ENCODE results near the gene FCHSD1.

The FCHSD1 gene

DNA sequence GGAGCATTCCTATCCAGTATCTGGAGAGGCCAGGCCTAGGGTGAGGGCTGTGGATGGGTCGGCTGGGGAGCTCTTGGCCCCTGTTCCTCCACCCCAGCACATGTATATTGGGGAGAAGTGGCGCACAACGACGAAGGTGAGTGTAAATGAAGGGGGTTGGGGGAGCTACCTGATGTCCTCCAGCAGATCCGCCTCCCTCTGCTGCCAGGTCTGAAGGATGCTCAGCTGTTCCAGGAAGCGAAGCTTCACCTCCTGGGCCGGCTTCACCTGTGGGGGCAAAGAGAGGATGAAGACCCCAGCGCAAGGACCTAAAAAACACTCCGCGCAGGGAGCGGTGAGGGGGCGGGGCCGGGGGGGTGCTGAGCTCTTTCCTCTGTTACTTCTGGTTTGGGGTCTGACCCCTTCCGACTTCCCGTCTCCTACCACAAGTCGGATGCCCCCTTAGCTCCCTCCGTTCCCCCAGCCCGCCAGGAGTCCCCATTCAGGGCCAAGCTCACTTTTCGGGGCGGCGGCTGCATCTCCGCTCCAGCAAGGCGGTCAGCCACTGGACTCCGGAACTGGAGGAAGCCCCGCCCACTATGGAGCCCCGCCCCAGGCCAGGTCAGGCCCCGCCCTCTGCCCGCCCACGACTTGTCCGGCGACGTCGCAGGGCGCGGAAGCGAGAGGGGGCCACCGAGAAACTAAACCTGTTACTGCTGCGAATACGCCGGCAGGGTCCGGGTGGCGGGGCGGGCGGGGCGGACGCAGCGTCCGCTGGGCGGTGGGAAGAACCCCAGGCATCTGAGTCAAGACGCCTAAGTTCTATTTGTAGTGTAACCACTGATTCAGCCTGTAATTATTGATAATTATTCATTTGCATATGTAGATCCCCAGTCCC lies at the start of gene FCHSD1:
Gene FCHSD1 (minus strand): TSS at position 568 of the 877 bp plus-strand sequence. CDS start 50 bp downstream, at position 518.
- DNase-seq (ENCODE audit: low read depth) = peak; percentile 72
- peak within 1 kb of the TSS; percentile 68 for H3K4me3 ChIP-seq (ENCODE audit: control insufficient read depth, low read depth, low read length)
- no peak for TF ChIP-seq CTCF (conservative IDR thresholded peaks at IDR 0.05; ENCODE audit: control insufficient read depth, insufficient read depth, low read depth, low read length)

GRCh38 chr5:141697586-141697985 lies 46.4 kb upstream of the FCHSD1 start:
- no peak for TF ChIP-seq CTCF (conservative IDR thresholded peaks at IDR 0.05; ENCODE audit: control insufficient read depth, insufficient read depth, low read depth, low read length)
- no peak for DNase-seq (ENCODE audit: low read depth)
- no peak overlapping the region for H3K4me3 ChIP-seq (ENCODE audit: control insufficient read depth, low read depth, low read length)

DNA sequence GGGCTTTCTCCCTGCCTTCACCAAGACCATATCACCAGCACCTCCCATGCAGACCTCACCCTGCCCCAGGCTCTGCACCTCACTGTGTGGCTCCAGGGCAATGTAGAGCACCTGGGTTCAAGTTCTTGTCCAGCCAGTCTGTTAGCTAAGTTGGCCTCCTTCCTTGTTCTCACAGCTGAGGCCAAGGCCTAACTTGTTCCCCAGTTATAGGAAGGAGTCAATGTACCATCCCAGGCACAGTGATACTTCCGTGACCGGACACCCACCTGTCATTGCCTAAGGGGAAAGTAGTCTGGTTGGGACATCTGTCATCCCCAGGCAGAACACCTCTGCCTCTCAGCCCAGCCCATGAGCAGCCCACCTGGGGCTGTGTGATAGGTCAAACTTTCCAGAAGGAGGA lies 45.2 kb upstream of the FCHSD1 start:
- no peak for TF ChIP-seq CTCF (conservative IDR thresholded peaks at IDR 0.05; ENCODE audit: control insufficient read depth, insufficient read depth, low read depth, low read length)
- H3K4me3 ChIP-seq (ENCODE audit: control insufficient read depth, low read depth, low read length) = no peak overlapping the region
- no peak for DNase-seq (ENCODE audit: low read depth)

GRCh38 chr5:141695627-141696215 lies 44.5 kb upstream of the FCHSD1 start:
- no peak for TF ChIP-seq CTCF (conservative IDR thresholded peaks at IDR 0.05; ENCODE audit: control insufficient read depth, insufficient read depth, low read depth, low read length)
- no peak for DNase-seq (ENCODE audit: low read depth)
- no peak overlapping the region for H3K4me3 ChIP-seq (ENCODE audit: control insufficient read depth, low read depth, low read length)

DNA sequence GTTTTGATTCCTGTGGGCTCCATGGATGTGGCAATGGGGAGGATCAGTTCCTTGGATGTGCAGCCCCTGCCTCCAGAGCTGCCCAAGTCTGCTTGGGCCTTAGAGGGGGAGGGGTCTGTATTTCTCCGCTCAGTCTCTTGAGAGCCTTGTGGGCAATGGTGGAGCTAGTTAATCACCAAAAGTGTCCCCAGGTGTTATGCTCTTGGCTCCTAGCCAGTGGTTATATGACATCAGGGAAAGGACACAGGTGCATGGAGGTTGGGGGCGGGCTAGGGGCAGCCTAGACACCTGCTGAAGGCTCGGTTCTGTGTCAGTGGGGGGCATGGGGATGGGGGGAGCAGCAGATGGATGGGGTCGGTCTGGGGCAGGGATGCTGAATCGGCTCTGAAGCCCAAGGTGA lies 43.3 kb upstream of the FCHSD1 start:
- H3K4me3 ChIP-seq (ENCODE audit: control insufficient read depth, low read depth, low read length) = no peak overlapping the region
- no peak for DNase-seq (ENCODE audit: low read depth)
- no peak for TF ChIP-seq CTCF (conservative IDR thresholded peaks at IDR 0.05; ENCODE audit: control insufficient read depth, insufficient read depth, low read depth, low read length)

DNA sequence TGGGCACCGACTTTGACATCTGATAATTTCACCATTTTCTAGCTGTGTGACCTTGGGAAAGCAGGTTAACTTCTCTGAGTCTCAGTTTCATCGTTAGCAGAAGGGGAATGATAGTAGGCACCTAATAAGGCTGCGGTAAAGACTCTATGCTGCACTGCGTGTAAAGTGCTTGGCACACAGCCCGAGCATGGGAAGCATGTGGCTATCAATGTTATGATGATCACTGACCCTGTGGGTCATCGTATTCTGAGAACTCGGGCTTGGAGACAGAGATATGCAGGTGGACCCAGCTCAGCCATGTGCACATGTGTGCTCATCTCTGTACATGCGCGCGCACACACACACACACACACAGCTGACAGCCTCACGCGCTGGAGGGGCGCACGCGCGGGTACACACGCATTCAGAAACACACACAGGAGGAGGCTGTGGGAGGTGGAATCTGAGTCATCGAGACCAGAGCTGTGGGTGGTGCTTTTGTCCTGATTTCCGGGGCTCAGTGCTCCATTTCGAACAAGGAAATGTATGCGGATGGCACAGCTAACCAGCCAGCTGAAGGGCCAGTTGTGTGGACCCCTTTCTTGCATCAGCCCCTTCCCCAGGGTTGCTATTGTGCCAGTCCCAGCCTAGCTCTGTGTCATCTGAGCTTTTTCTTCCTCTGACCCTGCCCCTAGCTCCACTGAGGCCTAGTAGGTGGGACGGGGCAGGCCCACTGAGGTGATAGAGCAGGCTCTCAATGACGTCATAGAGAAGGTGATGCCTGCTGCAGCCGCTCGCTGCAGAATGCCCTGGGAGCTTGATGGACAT lies 41.9 kb upstream of the FCHSD1 start:
- H3K4me3 ChIP-seq (ENCODE audit: control insufficient read depth, low read depth, low read length) = no peak overlapping the region
- DNase-seq (ENCODE audit: low read depth) = peak; percentile 62
- TF ChIP-seq CTCF (conservative IDR thresholded peaks at IDR 0.05; ENCODE audit: control insufficient read depth, insufficient read depth, low read depth, low read length) = no peak

Data from fibroblast of mammary gland (primary cell).